ENCODE results near the gene UAP1. TPM values are rescaled to one million over a fixed set of nuclear protein-coding genes. Genes with fewer than 3 reads are reported as not detected.

The UAP1 gene
- total and polyA plus RNA-seq, 2 donors (not counting 3 experiments of a cell fraction or from before 2014, with no cell fraction given) = 30.6 to 89.8 TPM

DNA sequence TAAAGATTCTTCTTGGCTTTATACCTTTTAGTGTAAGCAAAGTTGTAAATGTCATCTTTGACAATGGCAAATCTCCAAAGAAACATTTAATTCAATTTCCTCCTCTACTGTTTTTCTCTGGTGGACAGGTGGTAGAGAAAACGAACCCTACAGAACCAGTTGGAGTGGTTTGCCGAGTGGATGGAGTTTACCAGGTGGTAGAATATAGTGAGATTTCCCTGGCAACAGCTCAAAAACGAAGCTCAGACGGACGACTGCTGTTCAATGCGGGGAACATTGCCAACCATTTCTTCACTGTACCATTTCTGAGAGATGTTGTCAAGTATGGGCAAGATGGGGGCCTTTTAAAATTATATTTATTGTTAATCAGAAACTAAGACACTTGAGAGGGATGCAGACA lies 25.8 kb downstream of the UAP1 start:
- no peaks in the 10 kb centered on the region for H4K20me1 ChIP-seq (replicated peaks; ENCODE audit: control insufficient read depth, extremely low read depth, insufficient read depth, low read length)
- DNase-seq (ENCODE audit: low read depth, low spot score) (no peak), FAIRE-seq (no peak)
- dilution Hi-C loops (cut with MboI; ENCODE audit: extremely low pct_ligation_motif_present, low sequenced_read_pairs) = no loop called here
- CTCF ChIA-PET = interaction anchor here (1.1 to 1.4 kb wide), 5 partner anchors 12 to 213 kb away, joined by 3 to 5 read pairs (median 4); no protein-coding TSS in a partner anchor
- peaks cover 14% of the 10 kb centered on the region for H3K79me2 ChIP-seq (ENCODE audit: control insufficient read depth, insufficient read depth, low read length)
- BruUV-seq (replicated peaks) = no TSS peak
- no peak overlapping the region for H3K4me3 ChIP-seq (replicated peaks in 1 of 3; ENCODE audit: insufficient read depth in 1 of 3, low read depth in 1 of 3, low read length in 3 of 3)
- no peaks in the 10 kb centered on the region for H3K9me1 ChIP-seq (replicated peaks; ENCODE audit: control insufficient read depth, extremely low read depth, insufficient read depth, low read length)
- intact Hi-C loops (cut with micrococcal nuclease) = no loop called here
- no peak overlapping the region for H3K4me2 ChIP-seq (ENCODE audit: insufficient read depth, low read length)
- no peaks in the 10 kb centered on the region for H3K4me1 ChIP-seq (ENCODE audit: control insufficient read depth, extremely low read depth, insufficient read depth, low read length)
- no peak overlapping the region for H3K27ac ChIP-seq (ENCODE audit: insufficient read depth, low read depth, low read length)
- TF ChIP-seq GATA2 (IDR thresholded peaks at IDR 0.05; ENCODE audit: insufficient read depth, insufficient read length, low read depth, low read length) (no peak), FOS (IDR thresholded peaks at IDR 0.05; ENCODE audit: borderline replicate concordance, insufficient read depth, low read length) (no peak), MYC (IDR thresholded peaks at IDR 0.05; ENCODE audit: low read depth, low read length) (no peak), EZH2 (IDR thresholded peaks at IDR 0.05; ENCODE audit: borderline replicate concordance, low read depth, low read length, severe bottlenecking) (no peak), POLR2AphosphoS5 (IDR thresholded peaks at IDR 0.05; ENCODE audit: insufficient read depth, low read depth, low read length) (no peak), JUN (IDR thresholded peaks at IDR 0.05; ENCODE audit: borderline replicate concordance, insufficient read depth, insufficient read length, low read depth) (no peak), POLR2A (IDR thresholded peaks at IDR 0.05; ENCODE audit: low read depth, low read length) (no peak)
- TF ChIP-seq, protein P1, sequence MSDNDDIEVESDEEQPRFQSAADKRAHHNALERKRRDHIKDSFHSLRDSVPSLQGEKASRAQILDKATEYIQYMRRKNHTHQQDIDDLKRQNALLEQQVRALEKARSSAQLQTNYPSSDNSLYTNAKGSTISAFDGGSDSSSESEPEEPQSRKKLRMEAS (IDR thresholded peaks at IDR 0.05; ENCODE audit: insufficient read depth, insufficient read length) = no peak
- TF ChIP-seq, protein P2, sequence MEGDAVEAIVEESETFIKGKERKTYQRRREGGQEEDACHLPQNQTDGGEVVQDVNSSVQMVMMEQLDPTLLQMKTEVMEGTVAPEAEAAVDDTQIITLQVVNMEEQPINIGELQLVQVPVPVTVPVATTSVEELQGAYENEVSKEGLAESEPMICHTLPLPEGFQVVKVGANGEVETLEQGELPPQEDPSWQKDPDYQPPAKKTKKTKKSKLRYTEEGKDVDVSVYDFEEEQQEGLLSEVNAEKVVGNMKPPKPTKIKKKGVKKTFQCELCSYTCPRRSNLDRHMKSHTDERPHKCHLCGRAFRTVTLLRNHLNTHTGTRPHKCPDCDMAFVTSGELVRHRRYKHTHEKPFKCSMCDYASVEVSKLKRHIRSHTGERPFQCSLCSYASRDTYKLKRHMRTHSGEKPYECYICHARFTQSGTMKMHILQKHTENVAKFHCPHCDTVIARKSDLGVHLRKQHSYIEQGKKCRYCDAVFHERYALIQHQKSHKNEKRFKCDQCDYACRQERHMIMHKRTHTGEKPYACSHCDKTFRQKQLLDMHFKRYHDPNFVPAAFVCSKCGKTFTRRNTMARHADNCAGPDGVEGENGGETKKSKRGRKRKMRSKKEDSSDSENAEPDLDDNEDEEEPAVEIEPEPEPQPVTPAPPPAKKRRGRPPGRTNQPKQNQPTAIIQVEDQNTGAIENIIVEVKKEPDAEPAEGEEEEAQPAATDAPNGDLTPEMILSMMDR (IDR thresholded peaks at IDR 0.05; ENCODE audit: extremely low read depth in 1 of 2, insufficient read depth in 1 of 2, low read depth in 1 of 2, low read length in 2 of 2) = no peak
- H3K9me3 ChIP-seq (replicated peaks; ENCODE audit: control insufficient read depth, insufficient read depth, low read length) = no peaks in the 10 kb centered on the region
- no peaks in the 10 kb centered on the region for H3K27me3 ChIP-seq (ENCODE audit: control insufficient read depth in 2 of 2, insufficient read depth in 2 of 2, low read length in 2 of 2)
- no peak overlapping the region for H2AFZ ChIP-seq (ENCODE audit: low read depth, low read length)
- peaks cover 8 to 18% of the 10 kb centered on the region in 2 experiments for H3K36me3 ChIP-seq (ENCODE audit: control insufficient read depth in 2 of 2, extremely low read depth in 1 of 2, insufficient read depth in 2 of 2, low read length in 2 of 2)
- H3K9ac ChIP-seq (replicated peaks; ENCODE audit: extremely low read depth, insufficient read depth, low read length) = no peak overlapping the region
- POLR2A ChIA-PET = no interaction called here
